HCT116 (cell line): Measurements from ENCODE around the gene MYO10. TPM values are rescaled to one million over a fixed set of nuclear protein-coding genes. Genes with fewer than 3 reads are reported as not detected.

Experiments
- ATAC-seq: fragments of 200-7000 bp; cut with Tn5 transposase; 2 replicates; pipeline ENCODE4 v1.9.1; 2020; ENCODE audit warnings: mild to moderate bottlenecking, moderate library complexity
- BruUV-seq: library from RNA; stranded (reverse); fragments of 400-500 nt; replicated peaks from 2 replicates; lab custom pipeline; 2021; lab: Mats Ljungman, UMichigan
- CTCF ChIA-PET: fragments of 300-600 bp; sonication (Branson Sonifier 250); formaldehyde crosslinking; loops from one replicate; lab custom pipeline; 2021; ENCODE audit warnings: antibody characterized with exemption; lab: Charles Lee
- POLR2A ChIA-PET: fragments of 300-600, 350-600 bp; sonication (Branson Sonifier 250); formaldehyde crosslinking; loops from one replicate; lab custom pipeline; 2021; ENCODE audit warnings: antibody characterized with exemption; lab: Charles Lee
- RAD21 ChIA-PET, 2 experiments: fragments of 300-600 bp; sonication (Branson Sonifier 250); formaldehyde crosslinking; loops; one replicate each; lab custom pipeline; 2023; ENCODE audit warnings: low total read pairs in 2 of 2; ENCODE audit not compliant: uncharacterized antibody in 2 of 2, unreplicated experiment in 2 of 2, low non-redundant PET in 1 of 2; lab: Charles Lee
- DNase-seq: peaks from one replicate; pipeline ENCODE4 v3.0.0-alpha.2; 2010; ENCODE audit warnings: low read depth, low spot score
- H2AFZ ChIP-seq: fragments of 200-600 bp; shearing (Covaris generic), sonication (generic); 2 replicates; pipeline ENCODE4 v1.6.1; 2017; ENCODE audit warnings: low read depth, mixed run types, mixed read lengths, antibody characterized with exemption, low read length; ENCODE audit not compliant: poor library complexity, severe bottlenecking
- H3K27ac ChIP-seq: 2 replicates; pipeline ENCODE4 v1.5.1; 2012; ENCODE audit warnings: low read depth, low read length
- H3K27me3 ChIP-seq: fragments of 200-600 bp; sonication (generic); 2 replicates; pipeline ENCODE4 v1.6.1; 2016; ENCODE audit warnings: mixed run types, low read length, mixed read lengths; ENCODE audit not compliant: insufficient read depth
- H3K36me3 ChIP-seq, 2 experiments: fragments of 200-500 bp in 1 of 2; fragments of 200-600 bp in 1 of 2; sonication (Bioruptor generic) in 1 of 2; sonication (generic) in 1 of 2; 2 replicates each; pipeline versions ENCODE4 v1.5.1 to v1.6.1; 2014 to 2016; ENCODE audit warnings: low read length in 2 of 2, inconsistent platforms in 1 of 2, mixed read lengths in 1 of 2, mixed run types in 1 of 2; ENCODE audit not compliant: insufficient read depth in 2 of 2, control insufficient read depth in 1 of 2
- H3K4me1 ChIP-seq, 2 experiments: fragments of 200-600 bp in 1 of 2; sonication (generic) in 1 of 2; 2 replicates each; pipeline versions ENCODE4 v1.5.1 to v1.6.1; 2012 to 2017; ENCODE audit warnings: low read length in 2 of 2, inconsistent platforms in 1 of 2, mild to moderate bottlenecking in 1 of 2, mixed read lengths in 1 of 2, mixed run types in 1 of 2, moderate library complexity in 1 of 2; ENCODE audit not compliant: insufficient read depth in 2 of 2, control insufficient read depth in 1 of 2
- H3K4me2 ChIP-seq: fragments of 200-600 bp; sonication (generic); 2 replicates; pipeline ENCODE4 v1.6.1; 2017; ENCODE audit warnings: mixed run types, low read length, mixed read lengths
- H3K4me3 ChIP-seq, 2 experiments: fragments of 200-600 bp in 1 of 2; sonication (generic) in 1 of 2; replicated peaks in 1 of 2; 2 replicates each; pipeline ENCODE4 v1.5.1; 2011 to 2016; ENCODE audit warnings: low read length in 2 of 2, control low read depth in 1 of 2, low read depth in 1 of 2, mild to moderate bottlenecking in 1 of 2, mixed read lengths in 1 of 2, mixed run types in 1 of 2
- H3K79me2 ChIP-seq: fragments of 200-600 bp; sonication (generic); 2 replicates; pipeline ENCODE4 v1.6.1; 2017; ENCODE audit warnings: mild to moderate bottlenecking, mixed run types, low read length, moderate library complexity, mixed read lengths; ENCODE audit not compliant: insufficient read depth
- H3K9ac ChIP-seq: fragments of 200-600 bp; sonication (generic); 2 replicates; pipeline ENCODE4 v1.6.1; 2016; ENCODE audit warnings: low read length, mixed read lengths
- H3K9me2 ChIP-seq: fragments of 200-600 bp; sonication (generic), shearing (Covaris generic); 2 replicates; pipeline ENCODE4 v1.6.1; 2017; ENCODE audit warnings: mixed run types, mild to moderate bottlenecking, moderate library complexity; ENCODE audit not compliant: insufficient read depth
- H3K9me3 ChIP-seq, 2 experiments: fragments of 200-500 bp in 1 of 2; fragments of 200-600 bp in 1 of 2; sonication (Bioruptor generic) in 1 of 2; sonication (generic) in 1 of 2; 2 replicates each; pipeline ENCODE4 v1.6.1; 2014 to 2017; ENCODE audit warnings: low read length in 2 of 2, mixed read lengths in 2 of 2, inconsistent platforms in 1 of 2, low read depth in 1 of 2, mild to moderate bottlenecking in 1 of 2, mixed run types in 1 of 2, moderate library complexity in 1 of 2; ENCODE audit not compliant: control insufficient read depth in 1 of 2, insufficient read depth in 1 of 2
- H4K20me1 ChIP-seq: fragments of 200-600 bp; sonication (generic), shearing (Covaris generic); 2 replicates; pipeline ENCODE4 v1.6.1; 2017; ENCODE audit warnings: mixed run types, mild to moderate bottlenecking, moderate library complexity; ENCODE audit not compliant: insufficient read depth
- ATF3 ChIP-seq: IDR thresholded peaks from 2 replicates; pipeline ENCODE4 v1.6.1; 2012
- CBX3 ChIP-seq: IDR thresholded peaks from 2 replicates; pipeline ENCODE4 v1.6.1; 2012; ENCODE audit warnings: low read depth
- CEBPB ChIP-seq: IDR thresholded peaks from 2 replicates; pipeline ENCODE4 v1.6.1; 2012; ENCODE audit warnings: low read depth
- EGR1 ChIP-seq: IDR thresholded peaks from 2 replicates; pipeline ENCODE4 v1.6.1; 2012; ENCODE audit warnings: low read depth
- ELF1 ChIP-seq: IDR thresholded peaks from 2 replicates; pipeline ENCODE4 v1.6.1; 2012; ENCODE audit warnings: low read depth, borderline replicate concordance
- EZH2 ChIP-seq: fragments of 200-600 bp; sonication (generic); IDR thresholded peaks from 2 replicates; pipeline ENCODE4 v1.6.1; 2017; ENCODE audit warnings: antibody characterized with exemption, mixed run types
- EZH2phosphoT487 ChIP-seq: fragments of 200-600 bp; IDR thresholded peaks from 2 replicates; pipeline ENCODE4 v1.6.1; 2018; ENCODE audit warnings: antibody characterized with exemption, borderline replicate concordance
- FOSL1 ChIP-seq: IDR thresholded peaks from 2 replicates; pipeline ENCODE4 v1.6.1; 2012; ENCODE audit warnings: low read depth
- JUND ChIP-seq: IDR thresholded peaks from 2 replicates; pipeline ENCODE4 v1.6.1; 2012
- MAX ChIP-seq: IDR thresholded peaks from 2 replicates; pipeline ENCODE4 v1.6.1; 2012
- POLR2A ChIP-seq: IDR thresholded peaks from 2 replicates; pipeline ENCODE4 v1.7.0; 2011; ENCODE audit warnings: borderline replicate concordance; ENCODE audit not compliant: insufficient read depth, insufficient read length; ENCODE audit errors: extremely low read depth
- POLR2AphosphoS5 ChIP-seq: IDR thresholded peaks from 2 replicates; pipeline ENCODE4 v1.6.1; 2011; ENCODE audit warnings: mild to moderate bottlenecking, low read depth, low read length, moderate library complexity
- RAD21 ChIP-seq: IDR thresholded peaks from 2 replicates; pipeline ENCODE4 v1.6.1; 2012; ENCODE audit warnings: low read depth, mild to moderate bottlenecking
- SP1 ChIP-seq: IDR thresholded peaks from 2 replicates; pipeline ENCODE4 v1.6.1; 2012; ENCODE audit warnings: low read depth
- YY1 ChIP-seq: IDR thresholded peaks from 2 replicates; pipeline ENCODE4 v1.6.1; 2011; ENCODE audit warnings: low read length, low read depth, moderate library complexity, mild to moderate bottlenecking; ENCODE audit not compliant: insufficient replicate concordance; ENCODE audit errors: extremely low read depth
- ZBTB33 ChIP-seq: IDR thresholded peaks from 2 replicates; pipeline ENCODE4 v1.6.1; 2011; ENCODE audit warnings: mild to moderate bottlenecking, low read length, moderate library complexity; ENCODE audit not compliant: insufficient replicate concordance; ENCODE audit errors: extremely low read depth
- ZFX ChIP-seq: fragments of 450-650 bp; IDR thresholded peaks from 2 replicates; pipeline ENCODE4 v1.6.1; 2017
- ZNF274 ChIP-seq: fragments of 200-500 bp; sonication (Bioruptor generic); IDR thresholded peaks from 2 replicates; pipeline ENCODE4 v1.6.1; 2014; ENCODE audit warnings: mild to moderate bottlenecking, low read depth, low read length, inconsistent platforms
- intact Hi-C: fragments of 100-400 bp; cut with micrococcal nuclease; formaldehyde crosslinking; loops from 2 replicates; pipeline ENCODE4 v1.10.0; 2022
- total RNA-seq: library from RNA; stranded (reverse); gene quantifications from one replicate; pipeline ENCODE4 v1.2.1, GENCODE V29; 2021; ENCODE audit not compliant: unreplicated experiment
- TF ChIP-seq, protein P1 (sequence below): IDR thresholded peaks from 2 replicates; pipeline ENCODE4 v1.6.1; 2012; ENCODE audit warnings: low read depth

The MYO10 gene
- total RNA-seq, 1 experiment from 2014 or later = 34.9 TPM

DNA sequence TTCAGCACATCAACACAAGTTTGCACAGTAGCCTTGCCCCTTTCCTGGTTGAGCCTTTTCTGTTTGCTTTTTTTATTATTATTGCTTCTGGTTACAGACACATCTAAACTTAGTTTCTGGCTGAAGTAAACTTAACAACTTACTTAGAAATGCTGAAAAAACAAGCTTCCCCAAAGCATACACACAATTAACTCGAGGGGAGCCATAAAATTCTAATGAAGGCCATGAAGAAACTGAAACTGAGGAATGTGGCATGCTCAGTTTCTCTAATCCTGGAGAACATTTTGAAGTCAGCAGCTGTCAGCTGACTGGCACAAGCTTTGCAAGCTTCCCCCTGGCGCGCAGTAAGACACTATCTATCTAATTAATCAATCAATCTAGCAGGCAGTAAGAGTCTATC lies 3.7 kb downstream of the MYO10 start:
- H3K79me2 ChIP-seq = peaks cover 74% of the 10 kb centered on the region
- CTCF ChIA-PET = interaction anchor here (1.8 to 2.0 kb wide), 2 partner anchors 19 to 200 kb away, joined by 6 to 8 read pairs; no protein-coding TSS in a partner anchor

More for the DNA sequence above, 3.7 kb downstream of the MYO10 start:
- H3K4me1 ChIP-seq = peaks cover 30 to 35% of the 10 kb centered on the region in 2 experiments
- no peak overlapping the region for H3K4me3 ChIP-seq
- no peak overlapping the region for H3K9ac ChIP-seq
- no peaks in the 10 kb centered on the region for H3K9me3 ChIP-seq
- no TSS peak for BruUV-seq
- no peak for TF ChIP-seq ZNF274
- TF ChIP-seq EZH2phosphoT487 = no peak
- no peak for TF ChIP-seq POLR2A
- no peak for TF ChIP-seq ELF1
- no peak for TF ChIP-seq JUND
- TF ChIP-seq ZFX = no peak
- no peak for TF ChIP-seq MAX
- TF ChIP-seq YY1 = no peak
- TF ChIP-seq EGR1 = no peak
- no peak for TF ChIP-seq SP1
- no peak for TF ChIP-seq CEBPB
- no peak for TF ChIP-seq ATF3
- no peak for TF ChIP-seq RAD21
- no peak for TF ChIP-seq ZBTB33
- no peak for TF ChIP-seq FOSL1
- no peak for TF ChIP-seq POLR2AphosphoS5
- no peak for TF ChIP-seq CBX3
- no peak for TF ChIP-seq EZH2
- TF ChIP-seq, protein P1, sequence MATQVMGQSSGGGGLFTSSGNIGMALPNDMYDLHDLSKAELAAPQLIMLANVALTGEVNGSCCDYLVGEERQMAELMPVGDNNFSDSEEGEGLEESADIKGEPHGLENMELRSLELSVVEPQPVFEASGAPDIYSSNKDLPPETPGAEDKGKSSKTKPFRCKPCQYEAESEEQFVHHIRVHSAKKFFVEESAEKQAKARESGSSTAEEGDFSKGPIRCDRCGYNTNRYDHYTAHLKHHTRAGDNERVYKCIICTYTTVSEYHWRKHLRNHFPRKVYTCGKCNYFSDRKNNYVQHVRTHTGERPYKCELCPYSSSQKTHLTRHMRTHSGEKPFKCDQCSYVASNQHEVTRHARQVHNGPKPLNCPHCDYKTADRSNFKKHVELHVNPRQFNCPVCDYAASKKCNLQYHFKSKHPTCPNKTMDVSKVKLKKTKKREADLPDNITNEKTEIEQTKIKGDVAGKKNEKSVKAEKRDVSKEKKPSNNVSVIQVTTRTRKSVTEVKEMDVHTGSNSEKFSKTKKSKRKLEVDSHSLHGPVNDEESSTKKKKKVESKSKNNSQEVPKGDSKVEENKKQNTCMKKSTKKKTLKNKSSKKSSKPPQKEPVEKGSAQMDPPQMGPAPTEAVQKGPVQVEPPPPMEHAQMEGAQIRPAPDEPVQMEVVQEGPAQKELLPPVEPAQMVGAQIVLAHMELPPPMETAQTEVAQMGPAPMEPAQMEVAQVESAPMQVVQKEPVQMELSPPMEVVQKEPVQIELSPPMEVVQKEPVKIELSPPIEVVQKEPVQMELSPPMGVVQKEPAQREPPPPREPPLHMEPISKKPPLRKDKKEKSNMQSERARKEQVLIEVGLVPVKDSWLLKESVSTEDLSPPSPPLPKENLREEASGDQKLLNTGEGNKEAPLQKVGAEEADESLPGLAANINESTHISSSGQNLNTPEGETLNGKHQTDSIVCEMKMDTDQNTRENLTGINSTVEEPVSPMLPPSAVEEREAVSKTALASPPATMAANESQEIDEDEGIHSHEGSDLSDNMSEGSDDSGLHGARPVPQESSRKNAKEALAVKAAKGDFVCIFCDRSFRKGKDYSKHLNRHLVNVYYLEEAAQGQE = no peak
- H3K9me2 ChIP-seq = no peaks in the 10 kb centered on the region
- H3K27me3 ChIP-seq = no peaks in the 10 kb centered on the region
- intact Hi-C loops = no loop called here
- no peak overlapping the region for H2AFZ ChIP-seq
- peaks cover 8% of the 10 kb centered on the region; the same call in 1 of the 2 replicates for H4K20me1 ChIP-seq
- ATAC-seq (no peak), DNase-seq (no peak)
- no peaks in the 10 kb centered on the region for H3K36me3 ChIP-seq
- no peak overlapping the region for H3K27ac ChIP-seq
- POLR2A ChIA-PET = interaction anchor here (1.7 kb wide), 1 partner anchor 10 kb away, joined by 3 read pairs; no protein-coding TSS in a partner anchor
- RAD21 ChIA-PET = no interaction called here
- H3K4me2 ChIP-seq = no peak overlapping the region
